Keratinocyte (primary cell): ENCODE measurements around the gene DLL1.

Experiments used
- CTCF ChIP-seq, 3 experiments: IDR thresholded peaks in 1 of 3; conservative IDR thresholded peaks in 1 of 3; optimal IDR thresholded peaks in 1 of 3; 2 replicates in 2 of 3; 3 replicates in 1 of 3; pipeline versions ENCODE3 to v1.5.1; 2011; ENCODE audit warnings: low read length in 3 of 3, mild to moderate bottlenecking in 3 of 3, moderate library complexity in 2 of 3, control low read depth in 1 of 3, inconsistent platforms in 1 of 3; ENCODE audit not compliant: insufficient read depth in 2 of 3; ENCODE audit errors: extremely low read depth in 1 of 3
- EZH2 ChIP-seq: IDR thresholded peaks from one replicate; pipeline ENCODE4 v1.6.1; 2012; ENCODE audit warnings: inconsistent platforms, mild to moderate bottlenecking, low read length, moderate library complexity

GRCh38 chr6:170268216-170269129, 22.4 kb downstream of the DLL1 start:
- TF ChIP-seq CTCF (optimal IDR thresholded peaks at IDR 0.05 in 1 of 3, IDR thresholded peaks at IDR 0.05 in 1 of 3, conservative IDR thresholded peaks at IDR 0.05 in 1 of 3; ENCODE audit: extremely low read depth in 1 of 3, insufficient read depth in 2 of 3, low read length in 3 of 3) (no peak), EZH2 (no peak)
